Activated CD8-positive, alpha-beta memory T cell treated with anti-CD3 and anti-CD28 coated beads, Interleukin-2, amount 50 U/mL, for 4 hours (primary cell): ENCODE data around the gene MARVELD1.
A peak's percentile ranks its signal among the peaks of the same experiment; 100 is the strongest.

Experiments used
- DNase-seq: peaks from one replicate; pipeline ENCODE4 v3.0.0-alpha.2; 2020

MARVELD1 gene

DNA sequence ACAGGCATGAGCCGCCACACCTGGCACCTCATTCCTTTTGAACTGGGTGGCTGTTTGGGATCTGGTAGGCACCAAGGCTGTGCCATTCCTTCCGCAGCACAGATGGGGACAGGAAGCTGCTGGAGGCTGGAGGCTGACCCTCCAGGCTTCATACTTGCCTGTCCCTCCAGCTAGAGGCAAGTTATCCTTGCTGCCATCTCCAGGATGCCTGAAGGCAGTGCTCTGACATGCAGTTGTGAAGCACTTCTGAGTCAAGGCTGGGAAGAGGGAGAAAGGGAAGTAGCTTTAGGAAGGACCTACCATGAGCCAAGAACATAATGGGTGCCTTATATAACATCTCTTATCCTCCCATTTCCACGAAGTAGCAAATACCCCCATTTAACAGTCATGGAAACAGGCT lies 9.5 kb downstream of the MARVELD1 start:
- DNase-seq, result no peak

DNA sequence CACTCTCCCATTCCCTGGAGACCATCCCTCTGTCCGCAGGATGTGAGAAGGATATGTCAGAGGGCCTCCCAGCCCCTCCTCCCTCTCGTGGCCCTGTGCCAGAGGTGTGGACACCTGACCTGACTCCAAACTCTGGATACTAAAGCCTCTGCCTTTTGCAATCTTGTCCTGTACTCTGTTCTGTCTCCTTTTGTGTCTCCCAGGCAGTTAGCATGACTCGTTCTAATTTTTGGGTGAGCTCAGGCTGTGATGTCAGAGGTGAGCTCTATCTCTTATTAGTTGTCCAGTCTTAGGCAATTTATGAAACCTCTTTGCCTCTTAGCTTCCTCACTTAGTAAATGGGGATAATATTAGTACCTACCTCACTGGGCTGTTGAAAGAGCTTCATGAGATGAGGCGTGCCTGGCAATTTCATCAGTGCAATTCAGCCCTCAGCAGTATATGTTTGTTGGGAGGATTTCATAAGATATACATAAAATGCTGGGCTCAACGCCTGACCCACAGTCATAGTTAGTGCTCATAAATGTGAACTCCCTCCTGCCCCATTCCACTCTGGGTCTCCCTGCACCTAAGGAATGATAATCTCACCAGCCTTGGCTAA lies 10.9 kb downstream of the MARVELD1 start:
- no peak for DNase-seq

DNA sequence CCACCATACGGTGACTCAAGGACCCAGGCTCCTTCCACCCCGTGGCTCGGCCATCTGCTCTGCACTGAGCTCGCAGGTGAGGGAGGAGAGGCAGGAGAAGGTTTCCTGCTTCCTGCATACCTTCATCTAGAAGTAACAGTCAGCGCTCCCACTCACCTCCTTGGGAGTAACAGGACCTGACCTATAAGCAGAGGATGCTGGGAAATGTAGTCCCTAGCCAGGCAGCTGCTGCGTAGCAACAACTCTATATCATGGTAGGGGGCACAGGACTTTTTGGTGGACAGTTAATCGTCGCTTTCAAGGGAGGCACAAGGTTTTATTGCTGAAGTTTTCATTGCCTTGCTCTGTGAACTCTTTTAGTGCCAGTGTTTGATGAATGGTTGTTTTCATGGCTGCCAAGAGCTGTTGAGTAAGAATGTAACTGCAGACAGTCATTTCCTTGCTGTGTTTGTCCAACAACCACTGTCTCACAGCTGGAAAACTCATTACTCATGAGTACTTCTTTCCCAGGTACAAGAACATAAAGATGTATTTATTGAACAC lies 13.2 kb downstream of the MARVELD1 start:
- DNase-seq, result no peak

DNA sequence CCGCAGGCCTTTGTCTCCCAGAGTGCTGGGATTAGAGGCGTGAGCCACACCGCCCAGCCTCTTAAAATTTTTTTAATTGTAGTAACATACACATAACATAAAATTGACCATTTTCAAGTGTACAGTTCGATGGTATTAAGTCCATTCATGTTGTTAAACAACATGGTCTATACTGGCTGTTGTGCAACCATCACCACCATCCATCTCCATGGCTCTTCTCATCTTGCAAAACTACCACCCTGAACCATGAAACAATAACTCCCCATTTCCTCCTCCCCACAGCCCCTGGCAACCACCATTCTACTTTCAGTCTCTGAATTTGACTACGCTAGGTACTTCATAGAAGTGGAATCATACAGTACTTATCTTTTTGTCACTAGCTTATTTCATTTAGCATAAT lies 15.5 kb downstream of the MARVELD1 start:
- DNase-seq, result no peak

DNA sequence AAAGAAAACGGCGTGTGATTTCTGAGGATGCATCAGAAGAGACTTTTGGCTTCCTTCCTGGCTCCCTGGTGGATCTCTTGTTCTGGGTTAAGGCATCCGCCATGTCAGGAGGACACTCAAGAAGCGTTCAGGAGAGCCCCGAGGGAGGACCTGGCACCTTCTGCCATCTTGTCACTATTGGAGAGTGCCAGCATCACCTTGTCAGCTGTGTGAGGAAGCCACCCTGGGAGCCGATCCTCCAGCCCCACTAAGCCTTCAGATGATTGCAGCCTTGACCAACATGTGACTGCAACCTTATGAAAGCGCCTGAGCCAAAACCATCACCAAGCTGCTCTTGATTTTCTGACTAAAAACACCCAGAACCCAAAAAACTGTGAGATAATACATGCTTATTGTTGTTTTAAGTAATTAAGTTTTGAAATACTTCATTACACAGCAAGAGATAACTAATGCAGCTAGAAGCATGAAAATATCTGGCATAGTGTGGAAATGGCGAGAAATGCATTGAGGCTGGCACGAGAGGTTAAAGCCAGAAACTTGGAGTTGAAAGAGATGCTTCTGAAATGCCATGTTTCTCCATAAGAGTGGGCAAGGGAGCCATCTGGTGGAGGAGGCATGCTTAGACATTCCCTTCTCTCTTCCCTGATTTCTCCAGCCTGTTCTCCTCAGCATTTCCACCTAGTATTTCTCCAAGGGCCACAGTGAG lies 18.0 kb downstream of the MARVELD1 start:
- DNase-seq, result peak; percentile 61

DNA sequence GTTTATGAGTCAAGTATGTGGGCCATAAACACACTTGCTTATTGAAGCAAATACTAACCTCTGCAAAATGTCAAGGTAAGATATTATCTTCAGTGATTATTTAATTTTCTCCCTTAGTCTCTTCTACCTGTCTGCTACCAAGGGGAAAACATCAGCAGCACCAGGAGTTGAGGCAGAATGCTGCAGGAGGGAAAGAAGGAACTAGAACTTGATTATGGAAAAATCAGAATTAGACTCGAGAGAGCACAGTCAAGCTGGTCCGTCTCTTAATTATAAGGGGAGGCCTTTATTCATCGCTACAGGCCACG lies 18.5 kb downstream of the MARVELD1 start:
- no peak for DNase-seq

DNA sequence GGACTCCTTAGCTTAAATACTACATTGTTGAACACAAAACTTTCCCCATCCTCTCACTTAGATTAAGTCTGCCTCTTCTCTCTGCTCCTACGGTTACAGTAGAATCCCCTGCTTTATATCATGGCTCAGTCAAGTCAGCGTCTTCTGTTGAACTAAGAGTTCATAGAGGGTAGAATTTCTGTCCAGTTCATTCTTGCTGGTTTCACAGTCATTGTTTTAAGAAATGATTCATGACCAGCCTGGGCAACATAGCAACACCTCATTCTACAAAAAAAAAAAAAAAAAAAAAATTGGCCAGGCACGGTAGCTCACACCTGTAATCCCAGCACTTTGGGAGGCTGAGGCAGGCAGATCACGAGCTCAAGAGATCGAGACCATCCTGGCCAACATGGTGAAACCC lies 19.7 kb downstream of the MARVELD1 start:
- no peak for DNase-seq

DNA sequence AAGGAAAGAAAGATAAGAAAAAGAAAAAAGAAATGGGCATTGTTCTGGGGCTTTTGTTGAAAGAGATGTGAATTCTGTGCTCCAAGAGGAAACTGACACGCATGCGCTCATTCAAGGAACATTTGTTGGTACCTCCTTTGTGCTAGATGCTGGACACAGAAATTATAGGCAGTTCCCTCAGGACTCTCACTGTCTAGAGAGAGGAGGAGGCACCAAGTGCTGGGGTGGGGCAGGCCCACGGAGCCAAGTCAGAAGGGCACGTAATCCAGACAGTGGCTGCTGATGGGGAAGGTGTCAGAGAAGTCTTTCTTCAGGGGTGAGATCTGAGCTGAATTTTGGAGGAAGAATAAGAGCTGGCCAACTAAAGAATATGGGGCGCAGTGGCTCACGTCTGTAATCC lies 20.5 kb downstream of the MARVELD1 start:
- no peak for DNase-seq

DNA sequence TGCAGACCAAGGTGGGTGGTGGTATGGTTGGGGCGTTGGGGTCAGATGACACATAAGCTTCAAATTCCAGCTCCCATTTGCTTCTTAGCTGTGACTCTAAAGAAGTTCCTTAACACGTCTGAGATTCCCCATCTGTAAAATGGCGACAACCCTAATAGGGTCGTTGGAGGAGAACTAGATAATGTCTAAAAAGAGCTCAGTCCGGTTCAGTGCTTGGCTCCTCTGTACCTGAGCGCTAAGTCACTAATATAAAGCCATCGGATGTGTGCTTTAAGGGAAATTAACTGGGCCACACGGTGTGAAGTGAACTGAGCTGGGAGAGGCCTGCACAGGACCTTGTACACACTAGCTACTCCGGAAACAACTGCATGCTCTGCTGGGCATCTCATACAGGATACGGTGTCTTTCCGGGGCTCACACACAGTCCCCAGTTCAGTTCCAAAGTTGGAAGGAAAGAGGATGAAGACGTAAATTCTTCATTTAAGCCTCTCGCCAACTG lies 22.9 kb downstream of the MARVELD1 start:
- DNase-seq, result no peak

DNA sequence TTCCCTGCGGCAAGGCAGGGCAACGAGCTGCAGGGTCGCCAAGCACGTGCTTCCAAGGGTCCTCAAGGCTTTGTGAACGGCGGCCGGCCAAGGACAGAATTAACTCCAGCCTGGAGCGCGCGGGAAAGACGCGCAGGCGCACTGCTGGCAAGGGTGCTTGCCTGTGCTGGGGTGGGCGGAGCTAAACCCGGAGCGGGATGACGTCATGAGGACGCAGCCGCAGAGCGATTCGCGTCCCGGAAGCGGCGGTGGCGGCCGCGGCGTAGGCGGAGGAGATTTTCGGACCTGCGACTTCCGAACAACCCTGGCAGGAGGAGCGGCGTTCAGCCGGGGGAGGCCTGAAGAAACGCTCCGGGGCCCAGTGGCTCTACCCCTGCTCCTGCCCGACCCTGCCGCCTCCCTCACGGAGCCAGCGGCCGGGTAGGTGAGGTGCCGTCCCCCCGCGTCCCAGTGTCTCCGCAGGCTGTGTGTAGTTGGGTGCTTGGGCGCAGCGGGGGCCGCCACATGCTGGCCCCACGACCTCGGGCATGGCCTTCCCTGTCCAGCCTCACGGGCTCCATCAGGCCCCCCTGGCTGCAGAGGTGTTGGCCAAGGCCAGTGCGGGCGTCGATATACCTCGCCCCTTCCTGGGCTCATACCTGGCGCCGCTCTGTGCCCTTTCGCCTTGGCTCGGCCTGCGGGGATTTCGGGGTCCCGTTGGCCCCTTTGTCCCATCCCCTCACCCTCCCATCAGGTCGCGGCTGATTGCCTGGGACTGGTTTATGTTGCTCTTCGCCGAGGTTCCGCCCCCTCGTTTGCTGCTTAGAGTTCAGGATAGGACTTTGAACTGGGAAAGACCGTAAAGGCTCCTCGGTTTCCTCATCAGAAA lies 23.6 kb downstream of the MARVELD1 start, which contains the start of gene ZFYVE27:
ZFYVE27 (plus strand) TSS at position 227 of the 868 bp plus-strand sequence. CDS start 1,350 bp downstream, outside the sequence.
- peak; percentile 97 for DNase-seq

DNA sequence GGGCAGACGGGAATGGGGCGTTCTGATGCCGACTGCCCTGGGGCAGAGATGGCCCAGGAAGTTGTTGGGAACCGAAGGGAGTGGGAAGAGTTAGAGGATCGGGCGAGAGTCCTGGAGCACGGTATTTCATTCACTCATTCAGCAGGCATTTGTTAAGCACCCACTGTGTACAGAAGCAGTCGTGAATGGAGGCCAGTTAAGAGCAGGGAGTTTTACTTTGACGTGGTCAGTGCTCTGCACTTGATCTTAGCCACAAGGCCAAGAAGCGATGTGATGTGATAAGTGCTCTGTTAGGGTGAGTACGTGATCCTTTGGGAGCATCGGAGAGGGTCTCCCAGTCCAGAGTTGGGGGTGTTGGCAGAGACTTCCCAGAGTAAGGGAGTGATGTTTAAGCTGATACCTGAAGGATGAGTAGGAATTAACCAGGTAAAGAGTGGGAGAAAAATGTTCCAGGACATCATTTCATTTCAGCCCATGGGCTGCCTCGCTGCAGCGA lies 24.3 kb downstream of the MARVELD1 start:
- no peak for DNase-seq

DNA sequence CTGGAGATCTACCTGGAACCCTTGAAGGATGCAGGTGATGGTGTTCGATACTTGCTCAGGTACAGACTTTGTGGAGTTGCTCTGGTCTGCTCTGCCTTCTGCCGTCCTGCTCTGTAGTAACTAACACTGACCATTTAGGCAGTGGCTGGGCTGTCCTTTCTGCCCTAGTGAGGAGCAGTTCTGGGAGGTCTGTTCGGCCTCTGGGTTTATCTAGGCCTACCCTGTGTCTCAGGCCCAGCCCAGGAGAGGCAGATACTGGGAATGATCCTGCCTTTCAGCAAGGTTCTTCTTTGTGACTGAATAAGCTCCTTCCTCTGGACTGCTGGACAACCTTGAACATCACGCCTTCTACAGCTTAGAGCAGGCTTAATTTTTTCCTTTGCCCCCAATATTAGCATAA lies 25.1 kb downstream of the MARVELD1 start:
- no peak for DNase-seq

DNA sequence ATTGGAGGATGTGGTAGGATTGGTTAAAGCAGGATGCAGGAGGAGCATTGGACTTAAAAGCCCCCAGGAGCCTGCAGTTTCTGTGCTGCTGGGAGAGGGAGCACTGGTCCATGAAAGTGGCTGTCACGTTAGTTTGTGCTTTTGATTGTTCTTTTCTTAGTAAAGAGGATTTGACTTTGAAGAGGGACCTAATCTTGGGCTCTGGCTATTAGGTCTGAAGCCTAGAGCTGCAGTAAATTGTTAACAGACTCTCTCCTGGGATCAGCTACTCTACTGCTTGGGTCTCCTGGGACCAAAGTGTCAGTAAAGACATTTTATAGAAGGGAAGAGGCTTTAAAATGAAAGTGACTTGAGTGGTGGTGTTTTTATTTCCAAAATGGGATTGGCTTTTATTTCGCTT lies 27.1 kb downstream of the MARVELD1 start:
- DNase-seq, result no peak

DNA sequence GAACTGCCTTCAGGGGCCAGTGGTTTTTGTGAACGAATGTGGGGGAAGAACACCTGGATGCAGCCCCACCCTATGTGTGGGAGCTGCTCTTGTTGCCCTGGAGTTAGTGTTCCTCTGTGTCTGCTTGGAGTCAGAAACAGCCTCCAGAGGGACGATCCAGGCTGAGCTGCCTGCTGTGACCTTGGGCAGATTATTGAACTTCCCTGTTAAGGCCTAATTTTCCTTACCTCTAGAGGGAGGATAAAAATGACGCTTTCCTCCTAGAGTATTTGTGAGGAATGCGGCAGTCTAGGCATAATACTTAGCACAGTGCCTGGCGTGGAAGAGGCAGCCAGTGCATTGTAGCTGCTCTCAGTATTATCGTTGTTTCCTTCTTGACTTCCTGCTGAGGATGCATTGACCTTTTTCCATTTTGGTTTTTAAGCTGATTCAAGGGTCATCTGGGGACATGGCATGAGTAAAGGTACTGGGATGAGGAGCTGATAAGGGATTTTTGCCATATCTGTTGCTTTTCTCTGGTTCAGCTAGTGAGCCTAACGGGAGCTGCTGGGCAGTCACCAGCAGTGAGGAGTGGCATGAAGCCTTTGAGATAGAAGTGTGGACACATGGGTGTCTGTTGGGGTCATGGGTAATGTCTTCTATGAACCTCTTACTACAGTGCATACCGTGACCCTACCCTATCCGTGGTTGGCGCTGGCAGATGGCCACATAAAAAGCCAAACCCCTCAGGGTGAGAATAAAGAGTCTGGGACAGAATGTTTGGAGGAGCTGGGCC lies 29.8 kb downstream of the MARVELD1 start:
- no peak for DNase-seq

DNA sequence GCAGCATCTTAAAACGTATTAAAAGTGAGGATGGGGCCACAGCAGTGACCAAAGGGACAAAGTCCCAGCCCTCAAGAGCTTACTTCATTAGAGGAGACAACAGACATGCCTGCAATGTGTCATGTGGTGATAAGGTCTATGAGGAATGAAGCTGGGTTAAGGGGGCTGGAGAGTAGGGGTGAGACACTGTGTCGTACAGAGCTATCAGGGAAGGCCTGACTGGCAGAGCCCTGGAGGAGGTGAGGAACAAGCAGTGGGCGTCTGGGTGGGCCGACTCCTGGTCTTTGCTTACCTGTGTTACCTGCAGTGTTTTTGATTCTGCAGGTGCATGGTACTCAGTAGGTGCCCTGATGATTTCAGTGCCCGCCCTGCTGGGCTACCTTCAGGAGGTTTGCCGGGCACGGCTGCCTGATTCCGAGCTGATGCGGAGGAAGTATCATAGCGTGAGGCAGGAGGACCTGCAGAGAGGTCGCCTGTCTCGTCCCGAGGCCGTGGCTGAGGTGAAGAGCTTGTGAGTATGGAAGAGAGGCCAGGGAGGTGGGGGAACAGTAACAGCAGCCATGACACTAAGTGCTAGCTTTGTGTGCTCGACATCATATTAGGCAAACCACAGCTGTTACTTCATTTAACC lies 31.0 kb downstream of the MARVELD1 start:
- DNase-seq, result no peak

DNA sequence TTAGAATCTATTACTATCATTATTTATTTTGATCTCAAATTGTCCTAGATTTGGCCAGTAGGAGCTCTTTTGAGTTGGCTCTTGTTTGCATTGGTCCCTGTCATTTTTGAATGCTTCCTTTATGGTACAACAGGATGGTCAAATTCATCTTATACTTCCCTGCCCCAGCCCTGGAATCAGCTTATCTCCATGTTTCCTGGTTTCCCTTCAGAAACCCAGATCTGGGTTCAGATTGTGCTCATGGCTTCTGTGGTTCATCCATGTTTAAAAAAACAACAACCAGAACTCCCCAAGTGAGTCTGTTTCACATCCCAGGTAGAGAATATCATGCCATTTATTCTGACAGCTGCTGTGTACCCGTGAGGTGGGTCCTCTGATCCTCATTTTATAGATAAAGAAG lies 34.0 kb downstream of the MARVELD1 start:
- no peak for DNase-seq

DNA sequence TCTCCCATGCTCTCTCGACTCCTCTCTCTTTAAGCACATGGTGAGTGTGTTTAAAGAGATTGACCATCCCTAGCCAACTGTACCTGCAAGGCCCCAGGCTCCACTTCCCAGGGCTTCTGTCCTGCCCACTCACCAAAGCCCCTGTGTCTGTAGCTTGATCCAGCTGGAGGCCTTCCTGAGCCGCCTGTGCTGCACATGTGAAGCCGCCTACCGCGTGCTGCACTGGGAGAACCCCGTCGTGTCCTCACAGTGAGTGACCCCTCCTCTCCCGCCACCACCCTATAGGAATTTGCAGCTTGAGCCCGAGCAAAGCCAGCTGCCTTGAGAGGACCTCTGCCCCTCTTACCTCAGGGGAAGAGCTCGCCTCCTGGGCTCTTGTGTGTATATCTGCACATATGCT lies 34.6 kb downstream of the MARVELD1 start:
- DNase-seq, result no peak

DNA sequence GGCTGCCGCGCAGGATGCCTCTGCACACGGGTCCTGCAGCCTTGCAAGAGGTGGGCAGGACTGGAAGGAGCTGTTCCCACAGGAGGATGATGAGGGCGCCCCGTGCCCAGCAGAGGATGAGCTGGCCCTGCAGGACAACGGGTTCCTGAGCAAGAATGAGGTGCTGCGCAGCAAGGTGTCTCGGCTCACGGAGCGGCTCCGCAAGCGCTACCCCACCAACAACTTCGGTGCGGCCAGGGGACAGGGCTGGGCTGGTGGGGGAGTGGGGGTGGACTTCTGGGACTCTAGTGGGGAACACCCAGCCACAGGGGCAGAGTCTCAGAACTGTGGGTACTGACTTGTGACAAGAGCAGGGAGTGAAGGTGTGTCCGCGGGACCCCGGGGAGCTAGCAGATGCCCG lies 39.4 kb downstream of the MARVELD1 start:
- DNase-seq, result no peak

DNA sequence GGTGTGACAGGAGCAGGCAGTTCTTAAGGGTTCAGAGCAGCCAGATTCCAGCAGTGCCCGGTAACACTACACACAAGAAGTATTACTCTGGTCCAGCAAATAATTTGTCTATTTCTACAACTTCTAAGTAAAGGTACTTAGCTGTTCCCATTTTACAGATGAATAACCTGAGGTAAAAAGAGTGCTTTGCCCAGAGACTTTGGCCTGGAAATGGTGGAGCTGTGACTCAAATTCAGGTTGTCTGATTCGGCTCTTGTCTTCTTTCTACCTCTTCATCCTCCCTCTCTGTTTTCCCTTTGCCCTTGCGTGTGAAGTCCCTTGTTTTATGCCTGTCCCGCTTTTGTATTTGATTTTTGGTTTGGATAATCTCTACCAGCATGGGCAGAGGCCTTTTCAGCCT lies 41.2 kb downstream of the MARVELD1 start:
- DNase-seq, result no peak

DNA sequence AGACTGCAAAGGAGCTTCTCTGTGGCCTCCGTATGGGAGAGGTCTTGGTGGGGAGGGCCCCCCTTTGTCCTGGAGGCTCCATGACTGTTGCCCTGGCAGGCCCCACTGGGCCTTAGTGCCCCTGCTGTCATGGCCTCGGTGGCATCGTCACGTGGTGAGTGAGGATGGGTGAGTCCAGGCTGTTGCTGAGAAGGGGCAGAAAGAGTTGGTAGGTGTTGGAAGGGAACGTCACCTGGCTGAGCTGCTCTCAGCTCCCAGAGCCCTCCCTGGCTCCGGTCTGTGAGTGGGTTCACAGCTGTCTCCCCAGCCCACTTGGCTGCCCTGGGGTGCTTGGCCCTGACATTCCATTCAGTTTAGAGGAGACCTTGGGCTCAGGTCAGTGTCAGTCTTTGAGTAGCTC lies 42.2 kb downstream of the MARVELD1 start:
- no peak for DNase-seq

DNA sequence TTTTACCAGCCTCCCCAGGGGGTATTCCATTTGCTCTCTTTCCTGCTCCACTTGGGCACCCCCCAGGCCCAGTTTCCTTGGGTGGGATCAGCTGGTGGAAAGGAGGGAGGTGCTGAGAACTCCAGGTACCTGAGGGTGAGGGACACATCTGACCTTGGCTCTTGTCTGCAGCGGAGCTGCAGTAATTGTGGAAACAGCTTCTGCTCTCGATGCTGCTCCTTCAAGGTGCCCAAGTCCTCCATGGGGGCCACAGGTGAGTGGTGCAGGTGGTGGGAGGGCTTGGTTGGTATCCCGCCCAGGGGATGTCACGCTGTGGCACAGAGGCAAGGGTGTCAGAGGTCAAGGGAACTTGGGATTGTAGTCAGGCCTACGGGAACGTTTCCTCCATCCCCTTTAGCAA lies 43.9 kb downstream of the MARVELD1 start:
- no peak for DNase-seq
